NCI-H460 (cell line): ENCODE results near the gene MDM4. TPM values are rescaled to one million over a fixed set of nuclear protein-coding genes. Genes with fewer than 3 reads are reported as not detected.
"Not testable (repeated sequence)": the region's sequence is repeated elsewhere in the genome, so short reads cannot be mapped to it uniquely, and the experiment has no call there.

Experiments used
- DNase-seq: peaks from one replicate; pipeline ENCODE4 v3.0.0-alpha.2; 2016; ENCODE audit warnings: low read depth; ENCODE audit errors: extremely low read depth
- total RNA-seq: library from RNA; depleted of rRNA; stranded (reverse); fragments of >200 nt; shearing (Covaris generic); gene quantifications from 2 replicates; pipeline ENCODE4 v1.2.3, GENCODE V29; 2014

MDM4 gene
- total RNA-seq, 1 experiment from 2014 or later, result 82.6 TPM

DNA sequence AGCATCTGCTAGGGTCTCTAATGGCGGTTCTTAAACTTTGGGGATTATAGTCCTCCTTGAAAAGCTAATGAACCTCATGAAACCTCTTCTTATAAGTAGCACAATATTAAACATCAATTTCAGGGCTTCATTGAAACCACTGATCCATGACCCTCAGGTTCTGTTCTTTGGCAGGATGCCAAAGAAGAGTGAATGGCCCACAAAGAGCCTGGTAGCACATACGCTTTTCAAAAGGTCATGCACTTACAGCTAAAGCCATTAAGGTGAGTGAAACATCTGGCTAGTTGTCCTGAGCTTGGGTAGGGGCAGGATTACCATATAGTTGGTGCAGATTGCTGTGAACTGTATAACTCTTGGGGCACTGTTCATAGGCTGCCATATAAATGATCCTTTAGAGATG, 42.3 kb downstream of the MDM4 start:
- DNase-seq, result no peak

DNA sequence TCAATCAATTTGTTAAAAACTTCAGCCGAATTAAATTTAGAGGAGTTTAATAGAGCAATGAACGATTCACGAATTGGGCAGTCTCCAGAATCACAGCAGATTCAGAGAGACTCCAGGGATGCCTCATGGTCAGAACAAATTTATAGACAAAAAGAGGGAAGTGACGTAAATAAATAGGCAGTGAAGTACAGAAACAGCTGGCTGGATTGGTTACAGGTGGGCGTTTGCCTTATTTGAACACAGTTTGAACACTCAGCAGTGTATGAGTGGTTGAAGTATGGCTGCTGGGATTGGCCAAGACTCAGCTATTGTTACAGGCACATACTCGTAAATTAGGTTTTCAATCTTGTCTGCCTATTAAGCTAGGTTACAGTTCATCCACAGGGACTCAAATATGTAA, 43.8 kb downstream of the MDM4 start:
- DNase-seq, result not testable (repeated sequence)

GRCh38 chr1:204560590-204561150, 44.5 kb downstream of the MDM4 start:
- no peak for DNase-seq

GRCh38 chr1:204562075-204562990, 46.1 kb downstream of the MDM4 start:
- no peak for DNase-seq

GRCh38 chr1:204563307-204563706, 47.1 kb downstream of the MDM4 start:
- no peak for DNase-seq

DNA sequence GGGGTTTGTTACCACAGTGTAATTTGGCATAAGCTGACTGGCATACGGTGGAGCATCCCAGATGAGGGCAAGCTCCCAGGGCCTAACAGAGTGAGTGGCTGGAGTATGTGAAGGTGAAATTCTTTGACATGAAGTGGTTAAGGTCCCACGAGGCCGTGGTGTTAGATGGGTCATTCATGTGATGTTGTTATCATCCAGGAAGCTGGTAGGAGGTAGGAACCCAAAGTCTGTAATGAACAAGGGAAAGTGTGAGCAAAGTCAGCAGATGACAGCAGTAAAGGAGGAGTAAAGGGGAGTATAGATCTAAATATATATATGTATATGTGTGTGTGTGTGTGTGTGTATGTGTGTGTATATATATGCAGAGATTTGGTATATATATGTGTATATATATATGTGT, 47.6 kb downstream of the MDM4 start:
- DNase-seq, result no peak

DNA sequence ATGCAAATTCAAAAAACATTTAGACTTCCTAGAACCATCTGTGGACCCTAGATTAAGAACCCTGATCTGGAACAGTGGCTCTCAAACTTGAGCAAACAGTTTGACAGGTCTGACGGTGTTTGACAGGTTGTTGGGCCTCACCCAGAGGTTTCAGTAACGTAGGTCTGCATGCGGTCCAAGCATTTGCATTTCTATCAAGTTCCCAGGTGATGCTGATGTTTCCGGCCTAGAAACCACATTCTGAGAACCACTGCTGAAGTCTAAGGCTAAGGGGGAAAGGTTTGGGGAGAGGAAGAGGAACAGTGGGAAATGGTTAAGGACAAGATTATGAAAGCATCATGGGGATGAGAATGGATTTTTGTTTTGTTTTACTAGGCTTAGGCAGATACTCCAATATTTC, 48.6 kb downstream of the MDM4 start:
- no peak for DNase-seq

DNA sequence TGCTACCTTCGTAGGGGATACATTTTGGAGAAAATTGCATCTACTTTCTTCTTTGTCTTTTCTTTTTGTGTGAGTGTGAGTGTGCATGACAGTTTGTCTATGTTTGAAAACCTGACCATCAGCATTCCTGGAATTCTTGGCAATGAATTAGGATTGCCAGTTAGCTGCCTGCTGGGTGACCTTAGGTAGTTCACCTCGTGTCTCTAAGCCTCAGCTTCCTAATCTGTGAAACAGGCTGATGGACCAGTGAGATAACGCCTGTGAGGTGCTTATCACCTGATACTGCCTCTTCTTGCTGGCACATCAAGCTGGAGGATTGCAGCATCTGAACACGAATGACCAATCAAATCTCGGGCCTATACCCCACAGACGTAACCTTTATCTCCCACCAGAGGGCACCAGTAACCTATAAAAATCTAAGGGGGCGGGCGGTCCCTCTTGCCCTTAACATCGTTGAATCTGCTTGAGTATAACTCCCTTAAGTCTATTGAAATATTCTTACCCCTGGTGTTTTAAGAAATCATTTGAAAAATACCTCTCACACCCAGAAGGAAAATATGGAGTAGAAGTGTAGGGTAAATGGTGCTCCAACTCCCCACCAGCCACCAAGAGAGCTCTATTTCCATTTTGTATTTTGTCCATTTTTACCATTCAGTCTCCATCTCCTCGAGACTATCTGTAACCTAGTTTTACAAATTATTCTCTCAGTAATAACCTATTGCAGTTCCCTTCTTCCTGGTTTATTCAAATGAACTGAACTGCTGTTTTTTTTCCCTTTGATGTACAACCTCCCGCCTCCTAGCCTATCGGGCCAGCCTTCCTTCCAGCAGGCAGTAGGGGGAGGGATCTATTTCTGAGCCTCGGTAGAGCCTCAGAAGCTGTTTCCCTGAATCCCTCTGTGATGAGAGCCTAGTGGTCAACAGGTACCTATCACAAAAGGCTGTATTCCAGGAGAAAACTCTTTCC, 49.7 kb downstream of the MDM4 start:
- DNase-seq, result peak; percentile 85

DNA sequence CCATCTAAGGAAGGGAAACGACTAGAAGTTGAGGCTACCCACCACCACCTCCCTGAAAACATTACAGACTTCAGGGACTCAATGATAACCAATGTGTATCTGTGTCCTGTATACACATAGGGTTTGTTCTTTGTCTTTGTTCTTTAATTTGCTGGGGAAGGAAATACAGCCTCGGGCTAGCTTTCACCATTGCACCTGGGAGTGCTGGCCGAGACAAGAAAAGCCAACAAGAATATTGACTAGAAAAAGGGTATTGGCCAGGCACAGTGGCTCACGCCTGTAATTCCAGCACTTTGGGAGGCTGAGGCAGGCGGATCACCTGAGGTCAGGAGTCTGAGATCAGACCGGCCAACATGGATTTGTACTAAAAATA, 50.4 kb downstream of the MDM4 start:
- no peak for DNase-seq

- DNase-seq, result no peak
Observed at GRCh38 chr1:204567071-204567470, 50.9 kb downstream of the MDM4 start.

DNA sequence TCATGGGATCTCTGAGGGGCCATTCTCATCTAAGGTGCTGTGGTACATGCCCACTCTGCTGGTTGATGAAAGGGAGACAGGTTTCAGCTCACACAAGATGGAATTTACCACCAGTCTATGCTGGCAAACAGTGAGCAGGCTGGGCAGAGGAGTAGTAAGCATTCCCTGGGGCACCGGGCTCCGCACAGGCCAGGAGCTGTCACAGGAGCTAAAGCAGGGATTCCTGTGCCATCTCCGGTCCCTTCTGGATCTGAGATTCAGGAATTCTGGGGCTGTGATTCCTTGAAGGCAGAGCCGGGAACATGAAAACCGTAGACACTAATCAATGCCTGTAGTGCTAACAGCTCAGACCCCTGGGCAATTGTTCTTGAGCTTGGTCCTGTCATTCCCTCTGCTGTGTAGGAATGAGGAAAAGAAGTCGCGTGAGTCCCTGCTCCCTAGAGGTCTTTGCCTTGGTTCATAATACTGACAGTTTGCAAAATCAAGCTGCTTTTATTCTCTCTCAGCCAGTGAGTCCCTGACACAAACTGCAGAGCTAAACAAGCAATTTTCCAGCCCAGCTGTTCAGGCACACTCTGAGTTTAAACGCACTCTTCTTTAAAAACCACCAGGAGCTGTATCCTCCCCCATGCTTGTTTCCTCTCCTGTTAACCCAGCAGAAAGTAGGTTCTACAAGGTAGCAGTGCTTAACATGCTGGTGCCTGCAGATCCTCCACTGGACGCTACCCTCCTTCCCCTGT, 52.5 kb downstream of the MDM4 start:
- no peak for DNase-seq

DNA sequence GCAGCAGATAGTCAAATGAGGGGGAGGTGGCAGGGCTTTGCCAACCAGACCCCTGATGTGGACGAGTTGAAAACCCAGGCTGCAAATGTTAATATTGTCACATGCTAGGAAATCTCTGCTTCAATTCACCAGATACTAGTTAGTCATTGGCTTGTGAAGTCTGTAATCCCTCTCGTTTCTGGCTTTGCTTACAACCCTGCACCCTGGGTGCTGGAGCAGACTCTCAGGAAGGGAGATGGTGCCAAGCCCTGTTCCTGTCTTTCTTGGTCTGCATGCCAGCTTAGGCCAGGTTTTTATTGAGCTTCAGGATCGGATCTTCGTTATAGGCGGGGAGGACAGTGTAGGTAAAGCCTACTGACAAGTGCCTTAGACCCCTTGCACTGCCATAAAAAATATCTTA, 53.3 kb downstream of the MDM4 start:
- DNase-seq, result no peak

GRCh38 chr1:204570021-204570420, 53.8 kb downstream of the MDM4 start:
- not testable (repeated sequence) for DNase-seq

DNA sequence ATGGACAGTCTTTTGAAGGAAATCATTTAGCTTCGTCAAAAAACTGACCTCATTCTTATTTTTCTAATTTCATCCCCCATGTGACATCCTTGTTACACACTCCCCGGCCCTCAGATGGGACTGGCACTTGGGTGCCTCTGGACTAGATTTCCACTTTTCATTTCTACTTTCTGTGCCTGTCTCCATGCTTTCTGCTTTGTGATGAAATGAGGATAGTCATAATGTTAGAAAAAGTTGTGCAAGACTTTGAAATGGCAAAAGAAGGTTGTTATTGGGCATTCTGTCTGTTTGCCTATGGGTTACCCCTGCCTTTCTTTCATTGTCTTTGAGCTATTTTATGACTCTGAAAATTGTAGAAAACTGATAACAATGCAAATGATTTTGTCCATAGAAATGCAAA, 54.9 kb downstream of the MDM4 start:
- DNase-seq, result no peak

DNA sequence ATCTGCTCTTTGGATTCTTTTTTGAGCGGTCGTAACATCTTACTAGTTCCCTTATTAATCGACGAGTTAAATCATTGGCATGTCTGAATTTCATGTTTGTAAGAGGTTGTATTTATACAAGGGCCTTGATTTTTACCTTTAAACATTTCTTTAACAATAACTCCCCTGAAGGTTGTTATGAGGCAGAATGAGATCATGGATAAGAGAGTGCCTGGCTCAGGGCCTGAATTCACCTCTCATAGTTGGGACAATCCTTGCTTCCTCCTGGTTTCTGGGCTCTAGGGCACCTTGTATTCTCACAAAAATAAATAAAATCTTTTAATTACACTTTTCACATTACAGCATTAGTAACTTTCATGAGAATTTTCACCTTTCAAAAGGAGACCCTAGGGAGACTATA, 55.4 kb downstream of the MDM4 start:
- DNase-seq, result no peak

DNA sequence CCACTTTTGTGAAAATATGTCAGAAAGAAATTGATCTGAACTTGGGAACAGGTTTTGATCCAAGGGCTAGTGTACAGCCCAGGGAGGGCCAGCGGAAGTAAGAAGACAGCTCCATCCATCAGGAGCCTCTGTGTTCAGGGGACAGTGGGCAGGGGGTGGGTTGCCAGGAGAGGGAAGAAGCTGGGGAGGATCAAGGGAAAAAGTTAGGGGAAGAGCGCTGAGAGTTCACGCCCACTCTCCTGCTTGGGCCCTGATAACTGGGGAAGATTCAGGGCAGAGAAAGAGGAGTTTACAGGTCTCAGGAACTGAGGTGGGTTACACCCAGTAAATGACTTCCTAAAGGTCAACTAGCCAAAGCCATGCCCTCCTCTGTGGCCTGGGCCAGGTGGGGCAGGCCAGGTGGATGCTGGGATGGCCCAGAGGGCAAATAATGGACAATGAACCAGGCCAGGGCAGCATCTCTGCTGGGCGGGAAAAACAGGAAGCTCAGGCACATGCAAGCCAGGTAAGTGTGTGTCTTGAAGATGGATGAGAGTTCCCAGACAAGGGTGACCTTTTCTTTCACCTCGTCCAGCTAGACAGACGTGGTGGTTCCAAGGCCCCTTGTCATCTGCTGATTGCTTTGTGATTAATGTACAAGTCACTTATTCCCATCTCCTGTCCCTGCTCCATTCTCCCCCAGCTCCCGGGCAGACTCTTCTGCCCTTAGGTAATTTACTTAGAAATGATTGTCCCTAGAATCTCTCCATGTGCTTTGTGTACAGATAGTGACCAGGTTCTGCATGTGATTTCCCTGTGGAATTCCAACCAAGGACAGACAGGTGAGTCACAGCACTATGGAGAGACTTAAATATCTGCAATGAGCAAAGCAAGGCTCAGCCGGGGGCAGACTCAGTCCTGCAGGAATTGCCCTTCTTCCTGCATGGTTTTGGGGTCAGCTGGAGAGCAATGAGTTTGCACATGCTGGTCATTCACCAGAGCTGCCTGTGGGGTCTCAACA, 57.0 kb downstream of the MDM4 start:
- no peak for DNase-seq

- no peak for DNase-seq
Observed at GRCh38 chr1:204574016-204574864, 58.0 kb downstream of the MDM4 start.

- DNase-seq, result no peak
Observed at GRCh38 chr1:204574865-204575163, 58.6 kb downstream of the MDM4 start.
